ENCODE measurements around the gene NFATC2IP. TPM values are rescaled to one million over a fixed set of nuclear protein-coding genes. Genes with fewer than 3 reads are reported as not detected.

NFATC2IP gene
- total and polyA plus RNA-seq, 2 of the 8 experiments (the other 6 are each of a cell fraction or from before 2014, with no cell fraction given): 54.4 to 71.5 TPM

DNA sequence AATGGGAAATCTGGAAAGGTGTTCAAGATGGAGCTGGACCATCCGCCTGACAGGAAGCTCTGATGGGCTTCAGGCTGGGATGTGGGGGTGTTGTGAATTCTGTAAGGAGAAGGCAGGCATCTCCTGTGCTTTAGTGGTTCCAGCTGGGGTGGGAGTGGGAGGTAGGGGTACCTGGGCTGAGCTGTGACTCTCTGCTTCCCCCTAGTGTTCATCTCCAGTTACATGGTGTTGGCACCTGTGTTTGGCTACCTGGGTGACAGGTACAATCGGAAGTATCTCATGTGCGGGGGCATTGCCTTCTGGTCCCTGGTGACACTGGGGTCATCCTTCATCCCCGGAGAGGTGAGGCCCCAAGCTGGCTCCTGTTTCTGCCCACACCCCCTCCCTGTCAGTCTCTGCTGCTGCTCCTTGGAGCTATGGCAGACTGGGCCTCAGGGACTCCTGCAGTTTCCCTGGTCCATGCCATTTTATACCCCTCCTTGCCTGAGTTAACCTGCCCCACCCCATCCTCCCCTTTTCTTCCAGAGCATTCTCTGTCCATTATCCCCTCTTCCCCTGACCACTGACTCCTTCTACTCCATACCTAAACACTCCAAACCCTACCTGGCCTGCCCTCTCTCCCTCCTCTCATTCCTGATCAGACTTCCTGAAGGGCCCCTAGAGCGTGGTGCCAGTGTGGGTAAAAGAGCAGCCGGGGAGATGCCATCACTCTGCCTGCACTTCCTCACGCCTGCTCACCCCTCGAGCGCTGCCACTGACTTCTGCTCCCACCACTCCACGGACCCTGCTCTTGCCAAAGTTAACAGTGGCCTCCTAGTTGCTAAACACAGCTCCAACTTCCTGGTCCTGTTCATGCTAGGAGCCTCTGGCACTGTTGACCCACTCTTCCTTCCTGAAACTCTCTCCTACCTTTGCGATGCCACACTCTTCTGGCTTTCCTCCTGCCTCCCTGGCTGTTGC lies 27.2 kb downstream of the NFATC2IP start (continued):
- TF ChIP-seq KDM4A (IDR thresholded peaks at IDR 0.05; ENCODE audit: low read depth, low read length, severe bottlenecking) (no peak), MAX (IDR thresholded peaks at IDR 0.05) (no peak), RAD21 (IDR thresholded peaks at IDR 0.05 in 1 of 2, conservative IDR thresholded peaks at IDR 0.05 in 1 of 2; ENCODE audit: low read depth in 2 of 2, low read length in 2 of 2) (peak; percentile 56 to 63)

Data from H1 (cell line).